Gastroesophageal sphincter (tissue), 3 donors: ENCODE data around the gene ZDHHC11.
"Not testable (repeated sequence)": the region's sequence is repeated elsewhere in the genome, so short reads cannot be mapped to it uniquely, and the experiment has no call there.

Experiments used
- EP300 ChIP-seq: sonication (generic); formaldehyde crosslinking; IDR thresholded peaks from one replicate; pipeline ENCODE4 v1.6.1; 2017; ENCODE audit warnings: antibody characterized with exemption, mild to moderate bottlenecking
- POLR2A ChIP-seq, 2 donors: fragments of 450-650 bp; IDR thresholded peaks; one replicate each; pipeline ENCODE4 v1.6.1; 2017; ENCODE audit warnings: antibody characterized with exemption in 2 of 2, mild to moderate bottlenecking in 2 of 2, moderate library complexity in 1 of 2
- POLR2AphosphoS5 ChIP-seq: sonication (generic); formaldehyde crosslinking; IDR thresholded peaks from one replicate; pipeline ENCODE4 v1.6.1; 2017; ENCODE audit warnings: antibody characterized with exemption
- TF ChIP-seq, protein P1 (sequence below), 4 experiments: fragments of 200-600 bp in 2 of 4; fragments of 450-650 bp in 2 of 4; sonication (generic) in 1 of 4; IDR thresholded peaks; one replicate each; pipeline ENCODE4 v1.5.1; 2017 to 2019; ENCODE audit warnings: antibody characterized with exemption in 4 of 4, mild to moderate bottlenecking in 2 of 4, moderate library complexity in 2 of 4

GRCh38 chr5:748011-748980 lies 102.5 kb downstream of the ZDHHC11 start:
- TF ChIP-seq POLR2A (IDR thresholded peaks at IDR 0.05); POLR2AphosphoS5; EP300: not testable (repeated sequence)
- TF ChIP-seq, protein P1, sequence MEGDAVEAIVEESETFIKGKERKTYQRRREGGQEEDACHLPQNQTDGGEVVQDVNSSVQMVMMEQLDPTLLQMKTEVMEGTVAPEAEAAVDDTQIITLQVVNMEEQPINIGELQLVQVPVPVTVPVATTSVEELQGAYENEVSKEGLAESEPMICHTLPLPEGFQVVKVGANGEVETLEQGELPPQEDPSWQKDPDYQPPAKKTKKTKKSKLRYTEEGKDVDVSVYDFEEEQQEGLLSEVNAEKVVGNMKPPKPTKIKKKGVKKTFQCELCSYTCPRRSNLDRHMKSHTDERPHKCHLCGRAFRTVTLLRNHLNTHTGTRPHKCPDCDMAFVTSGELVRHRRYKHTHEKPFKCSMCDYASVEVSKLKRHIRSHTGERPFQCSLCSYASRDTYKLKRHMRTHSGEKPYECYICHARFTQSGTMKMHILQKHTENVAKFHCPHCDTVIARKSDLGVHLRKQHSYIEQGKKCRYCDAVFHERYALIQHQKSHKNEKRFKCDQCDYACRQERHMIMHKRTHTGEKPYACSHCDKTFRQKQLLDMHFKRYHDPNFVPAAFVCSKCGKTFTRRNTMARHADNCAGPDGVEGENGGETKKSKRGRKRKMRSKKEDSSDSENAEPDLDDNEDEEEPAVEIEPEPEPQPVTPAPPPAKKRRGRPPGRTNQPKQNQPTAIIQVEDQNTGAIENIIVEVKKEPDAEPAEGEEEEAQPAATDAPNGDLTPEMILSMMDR (IDR thresholded peaks at IDR 0.05): not testable (repeated sequence)
